DND-41 (cell line): ENCODE results near the gene GRIA4.

Source experiments
- ATAC-seq: fragments of 200-7000 bp; cut with Tn5 transposase; 3 replicates; pipeline ENCODE4 v1.9.1; 2021; ENCODE audit warnings: low read depth; ENCODE audit not compliant: insufficient read depth
- DNase-seq: peaks from one replicate; pipeline ENCODE4 v3.0.0-alpha.2; 2020
- H2AFZ ChIP-seq: 2 replicates; pipeline ENCODE4 v1.6.0; 2012; ENCODE audit warnings: low read depth, low read length
- H3K27ac ChIP-seq: 2 replicates; pipeline ENCODE4 v1.5.1; 2012; ENCODE audit warnings: low read length, inconsistent platforms
- H3K27me3 ChIP-seq: fragments of 200-600 bp; sonication (generic); 2 replicates; pipeline ENCODE4 v1.6.0; 2012; ENCODE audit warnings: low read length, mild to moderate bottlenecking, inconsistent platforms; ENCODE audit not compliant: insufficient read depth, poor library complexity
- H3K36me3 ChIP-seq: 2 replicates; pipeline ENCODE4 v1.5.1; 2012; ENCODE audit warnings: low read length, inconsistent platforms; ENCODE audit not compliant: insufficient read depth
- H3K4me1 ChIP-seq: 2 replicates; pipeline ENCODE4 v1.5.1; 2012; ENCODE audit warnings: mild to moderate bottlenecking, low read length; ENCODE audit not compliant: insufficient read depth
- H3K4me2 ChIP-seq: 2 replicates; pipeline ENCODE4 v1.6.0; 2012; ENCODE audit warnings: mild to moderate bottlenecking, moderate library complexity, low read length, inconsistent platforms; ENCODE audit not compliant: insufficient read depth
- H3K4me3 ChIP-seq, 2 experiments: fragments of 200-600 bp in 1 of 2; shearing (Covaris generic) in 1 of 2; 2 replicates each; pipeline ENCODE4 v1.5.1; 2012 to 2016; ENCODE audit warnings: inconsistent platforms in 2 of 2, low read length in 2 of 2, mild to moderate bottlenecking in 2 of 2, low read depth in 1 of 2, moderate library complexity in 1 of 2
- H3K79me2 ChIP-seq: 2 replicates; pipeline ENCODE4 v1.6.0; 2012; ENCODE audit warnings: low read length, inconsistent platforms; ENCODE audit not compliant: insufficient read depth
- H3K9ac ChIP-seq: 2 replicates; pipeline ENCODE4 v1.6.0; 2012; ENCODE audit warnings: low read depth, mild to moderate bottlenecking, inconsistent platforms, low read length, moderate library complexity
- H3K9me3 ChIP-seq: 2 replicates; pipeline ENCODE4 v1.5.1; 2012; ENCODE audit warnings: low read length, moderate library complexity, mild to moderate bottlenecking, inconsistent platforms; ENCODE audit not compliant: insufficient read depth, severe bottlenecking
- H4K20me1 ChIP-seq: 2 replicates; pipeline ENCODE4 v1.6.0; 2012; ENCODE audit warnings: low read length; ENCODE audit not compliant: insufficient read depth
- EZH2 ChIP-seq: IDR thresholded peaks from 3 replicates; pipeline ENCODE4 v1.6.1; 2012; ENCODE audit warnings: borderline replicate concordance, low read depth, mild to moderate bottlenecking, moderate library complexity, low read length, inconsistent platforms; ENCODE audit not compliant: severe bottlenecking
- TF ChIP-seq, protein P1 (sequence below): IDR thresholded peaks from 2 replicates; pipeline ENCODE4 v1.5.1; 2012; ENCODE audit warnings: borderline replicate concordance, low read length, moderate library complexity, mild to moderate bottlenecking; ENCODE audit not compliant: poor library complexity, severe bottlenecking; ENCODE audit errors: extremely low read depth

The GRIA4 gene

DNA sequence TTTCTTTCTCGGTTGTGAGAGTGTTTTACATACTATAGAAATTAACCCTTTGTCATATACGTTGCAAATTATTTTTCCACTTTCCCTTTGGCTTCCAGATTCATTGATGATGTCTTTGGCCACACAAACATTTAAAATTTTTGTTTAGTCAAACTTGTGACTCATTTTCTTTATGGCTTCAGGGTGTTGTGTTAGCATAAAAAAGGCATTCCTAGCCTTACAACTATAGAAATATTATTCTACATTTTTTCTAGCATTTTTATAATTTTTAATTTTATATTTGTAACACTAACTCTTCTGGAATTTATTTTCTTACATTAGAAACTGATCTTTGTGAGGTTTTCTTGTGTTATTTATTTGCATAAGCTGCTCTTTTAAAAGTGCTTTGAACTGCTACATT, 12.1 kb downstream of the GRIA4 start:
- DNase-seq (no peak), ATAC-seq (no peak)
- H3K4me2 ChIP-seq = no peak overlapping the region
- H4K20me1 ChIP-seq = no peaks in the 10 kb centered on the region
- no peak overlapping the region for H3K4me3 ChIP-seq
- no peaks in the 10 kb centered on the region for H3K27me3 ChIP-seq
- TF ChIP-seq EZH2 = no peak
- TF ChIP-seq, protein P1, sequence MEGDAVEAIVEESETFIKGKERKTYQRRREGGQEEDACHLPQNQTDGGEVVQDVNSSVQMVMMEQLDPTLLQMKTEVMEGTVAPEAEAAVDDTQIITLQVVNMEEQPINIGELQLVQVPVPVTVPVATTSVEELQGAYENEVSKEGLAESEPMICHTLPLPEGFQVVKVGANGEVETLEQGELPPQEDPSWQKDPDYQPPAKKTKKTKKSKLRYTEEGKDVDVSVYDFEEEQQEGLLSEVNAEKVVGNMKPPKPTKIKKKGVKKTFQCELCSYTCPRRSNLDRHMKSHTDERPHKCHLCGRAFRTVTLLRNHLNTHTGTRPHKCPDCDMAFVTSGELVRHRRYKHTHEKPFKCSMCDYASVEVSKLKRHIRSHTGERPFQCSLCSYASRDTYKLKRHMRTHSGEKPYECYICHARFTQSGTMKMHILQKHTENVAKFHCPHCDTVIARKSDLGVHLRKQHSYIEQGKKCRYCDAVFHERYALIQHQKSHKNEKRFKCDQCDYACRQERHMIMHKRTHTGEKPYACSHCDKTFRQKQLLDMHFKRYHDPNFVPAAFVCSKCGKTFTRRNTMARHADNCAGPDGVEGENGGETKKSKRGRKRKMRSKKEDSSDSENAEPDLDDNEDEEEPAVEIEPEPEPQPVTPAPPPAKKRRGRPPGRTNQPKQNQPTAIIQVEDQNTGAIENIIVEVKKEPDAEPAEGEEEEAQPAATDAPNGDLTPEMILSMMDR = no peak
- H3K27ac ChIP-seq = no peak overlapping the region
- no peak overlapping the region for H3K9ac ChIP-seq
- no peaks in the 10 kb centered on the region for H3K4me1 ChIP-seq
- no peak overlapping the region for H2AFZ ChIP-seq
- H3K9me3 ChIP-seq = no peaks in the 10 kb centered on the region
- no peaks in the 10 kb centered on the region for H3K79me2 ChIP-seq
- H3K36me3 ChIP-seq = no peaks in the 10 kb centered on the region

DNA sequence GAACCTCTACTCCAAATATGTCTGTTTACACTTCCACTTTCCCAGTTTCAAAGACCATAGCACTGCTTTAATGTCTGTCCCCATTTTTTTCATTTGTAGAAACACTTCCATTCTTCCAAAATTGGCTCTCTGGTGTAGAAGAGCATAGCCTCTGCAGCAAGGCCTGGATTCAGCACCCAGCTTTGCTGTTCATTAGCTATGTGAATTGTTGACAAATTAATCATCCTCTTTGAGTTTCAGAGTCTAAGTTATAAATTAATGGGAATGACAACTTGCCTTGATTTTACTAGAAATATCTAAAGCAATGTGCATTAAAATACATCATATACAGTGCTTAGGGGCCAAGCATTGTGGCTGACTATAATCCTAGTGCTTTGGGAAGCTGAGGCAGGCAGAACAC, 22.4 kb downstream of the GRIA4 start:
- H2AFZ ChIP-seq = no peak overlapping the region
- TF ChIP-seq, protein P1 = no peak
- no peak for TF ChIP-seq EZH2
- no peaks in the 10 kb centered on the region for H3K36me3 ChIP-seq
- H3K27me3 ChIP-seq = no peaks in the 10 kb centered on the region
- H3K4me3 ChIP-seq = no peak overlapping the region
- H3K4me1 ChIP-seq = no peaks in the 10 kb centered on the region
- DNase-seq (no peak), ATAC-seq (no peak)
- H3K27ac ChIP-seq = no peak overlapping the region
- H3K9ac ChIP-seq = no peak overlapping the region
- H3K9me3 ChIP-seq = no peaks in the 10 kb centered on the region
- no peak overlapping the region for H3K4me2 ChIP-seq
- H4K20me1 ChIP-seq = no peaks in the 10 kb centered on the region
- no peaks in the 10 kb centered on the region for H3K79me2 ChIP-seq

DNA sequence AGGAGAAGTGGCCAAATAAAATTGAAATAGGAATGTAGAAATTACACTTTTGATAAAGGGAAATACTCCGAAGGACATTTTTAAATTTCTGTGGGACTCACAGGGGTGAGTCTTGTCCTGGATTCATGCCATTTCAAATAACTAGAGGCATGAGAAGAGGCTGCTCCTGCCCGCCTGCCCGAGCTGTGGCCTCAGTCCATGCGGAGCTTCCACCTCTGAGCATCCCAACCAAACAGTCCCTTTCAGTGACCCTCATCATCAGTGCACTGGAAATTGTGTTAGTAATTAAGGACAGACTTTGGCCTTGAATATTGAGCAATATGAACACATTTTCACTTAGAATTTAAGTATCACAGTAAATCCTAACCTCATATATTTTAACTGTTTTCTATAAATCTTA, 25.6 kb downstream of the GRIA4 start:
- Histone ChIP-seq H3K36me3 (no peaks in the 10 kb centered on the region), H3K4me1 (no peaks in the 10 kb centered on the region), H3K27ac (no peak overlapping the region), H3K9ac (no peak overlapping the region), H3K27me3 (no peaks in the 10 kb centered on the region), H2AFZ (no peak overlapping the region), H3K4me3 (no peak overlapping the region), H3K9me3 (no peaks in the 10 kb centered on the region), H4K20me1 (no peaks in the 10 kb centered on the region), H3K79me2 (no peaks in the 10 kb centered on the region), H3K4me2 (no peak overlapping the region)
- TF ChIP-seq EZH2 = no peak
- TF ChIP-seq, protein P1 = no peak
- DNase-seq = no peak
- ATAC-seq = no peak

DNA sequence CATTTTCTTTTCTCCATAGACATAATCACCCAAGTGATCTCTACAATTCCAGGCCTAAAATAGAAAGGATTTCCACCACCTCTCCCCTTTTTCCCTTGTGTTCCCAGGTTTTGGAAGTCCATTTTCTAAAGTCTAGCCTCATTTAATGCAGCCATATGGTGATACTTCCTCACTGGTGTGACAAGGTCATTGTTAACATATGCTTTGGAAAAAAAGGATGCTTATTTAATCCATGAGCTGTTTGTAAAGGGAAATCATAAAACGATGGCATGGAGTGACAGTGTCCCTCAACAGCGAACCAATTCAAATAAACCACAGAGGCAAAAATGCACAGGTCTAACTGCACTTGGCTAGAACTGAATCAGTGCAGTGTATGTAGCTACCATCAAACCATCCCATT, 26.6 kb downstream of the GRIA4 start:
- Histone ChIP-seq H3K9ac (no peak overlapping the region), H3K4me3 (no peak overlapping the region), H3K4me1 (no peaks in the 10 kb centered on the region), H4K20me1 (no peaks in the 10 kb centered on the region), H3K27me3 (no peaks in the 10 kb centered on the region), H3K79me2 (no peaks in the 10 kb centered on the region), H3K27ac (no peak overlapping the region), H3K36me3 (no peaks in the 10 kb centered on the region), H3K4me2 (no peak overlapping the region), H3K9me3 (no peaks in the 10 kb centered on the region), H2AFZ (no peak overlapping the region)
- ATAC-seq (no peak), DNase-seq (no peak)
- TF ChIP-seq, protein P1 = no peak
- TF ChIP-seq EZH2 = no peak
